Stimulated activated CD4-positive, alpha-beta T cell treated with anti-CD3 and anti-CD28 coated beads, TNF-alpha, amount 100 ng/mL, for 24 hours (primary cell): Measurements from ENCODE around the gene IDI1.

ENCODE experiments used
- DNase-seq, 3 experiments: peaks; one replicate each; pipeline ENCODE4 v3.0.0-alpha.2; 2020; ENCODE audit warnings: low read depth in 3 of 3

The IDI1 gene

GRCh38 chr10:994836-995558 is 53.9 kb downstream of the IDI1 start:
- no peak for DNase-seq

GRCh38 chr10:992871-993270 is 56.0 kb downstream of the IDI1 start:
- no peak for DNase-seq

- DNase-seq = no peak
Observed at GRCh38 chr10:992467-992866, 56.5 kb downstream of the IDI1 start.

GRCh38 chr10:990808-991207 is 58.1 kb downstream of the IDI1 start:
- DNase-seq = no peak
